ENCODE data around the gene PRR14.

DNA sequence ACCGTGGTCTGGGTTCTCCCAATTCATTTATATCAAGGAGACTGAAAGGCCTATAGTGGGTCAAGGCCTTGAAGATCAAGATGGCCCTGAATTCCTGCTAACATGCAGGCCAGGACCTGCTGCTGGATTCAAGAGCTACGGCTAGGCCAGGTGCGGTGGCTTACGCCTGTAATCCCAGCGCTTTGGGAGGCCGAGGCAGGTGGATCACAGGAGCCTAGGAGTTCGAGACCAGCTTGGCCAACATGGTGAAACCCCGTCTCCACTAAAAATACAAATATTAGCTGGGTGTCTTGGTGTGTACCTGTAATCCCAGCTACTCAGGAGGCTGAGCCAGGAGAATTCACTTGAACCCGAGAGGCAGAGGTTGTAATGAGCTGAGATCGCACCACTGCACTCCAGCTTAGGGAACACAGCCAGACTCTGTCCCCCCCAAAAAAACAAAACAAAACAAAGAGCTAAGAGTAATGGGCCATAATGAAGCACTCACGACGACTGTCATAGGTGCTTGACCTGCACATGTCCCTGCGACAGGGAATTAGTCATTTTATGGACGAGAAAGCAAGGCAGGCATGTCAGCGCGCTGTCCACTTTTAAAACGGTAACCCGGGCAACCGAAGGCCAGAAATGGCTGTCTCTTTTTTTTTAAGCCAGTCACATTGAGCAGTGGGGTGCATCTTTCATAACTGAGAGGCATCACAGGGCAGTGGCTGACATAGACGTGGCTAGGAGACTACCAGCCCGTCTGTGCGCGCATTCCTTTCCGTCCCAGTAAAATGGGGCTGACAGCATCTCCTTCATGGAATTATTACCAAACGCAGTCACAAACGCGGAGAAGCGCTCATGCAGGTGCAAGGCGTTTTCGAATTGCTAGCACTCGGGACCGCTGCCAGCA lies 6.5 kb downstream of the PRR14 start:
- TF ChIP-seq, protein P1, sequence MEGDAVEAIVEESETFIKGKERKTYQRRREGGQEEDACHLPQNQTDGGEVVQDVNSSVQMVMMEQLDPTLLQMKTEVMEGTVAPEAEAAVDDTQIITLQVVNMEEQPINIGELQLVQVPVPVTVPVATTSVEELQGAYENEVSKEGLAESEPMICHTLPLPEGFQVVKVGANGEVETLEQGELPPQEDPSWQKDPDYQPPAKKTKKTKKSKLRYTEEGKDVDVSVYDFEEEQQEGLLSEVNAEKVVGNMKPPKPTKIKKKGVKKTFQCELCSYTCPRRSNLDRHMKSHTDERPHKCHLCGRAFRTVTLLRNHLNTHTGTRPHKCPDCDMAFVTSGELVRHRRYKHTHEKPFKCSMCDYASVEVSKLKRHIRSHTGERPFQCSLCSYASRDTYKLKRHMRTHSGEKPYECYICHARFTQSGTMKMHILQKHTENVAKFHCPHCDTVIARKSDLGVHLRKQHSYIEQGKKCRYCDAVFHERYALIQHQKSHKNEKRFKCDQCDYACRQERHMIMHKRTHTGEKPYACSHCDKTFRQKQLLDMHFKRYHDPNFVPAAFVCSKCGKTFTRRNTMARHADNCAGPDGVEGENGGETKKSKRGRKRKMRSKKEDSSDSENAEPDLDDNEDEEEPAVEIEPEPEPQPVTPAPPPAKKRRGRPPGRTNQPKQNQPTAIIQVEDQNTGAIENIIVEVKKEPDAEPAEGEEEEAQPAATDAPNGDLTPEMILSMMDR (IDR thresholded peaks at IDR 0.05): no peak
- no peak for TF ChIP-seq EZH2 (IDR thresholded peaks at IDR 0.05)
